GM19467 (cell line): Measurements from ENCODE around the gene CMTR1.
"Not testable (repeated sequence)": the region's sequence is repeated elsewhere in the genome, so short reads cannot be mapped to it uniquely, and the experiment has no call there.

Experiments
- ATAC-seq: cut with Tn5 transposase; IDR thresholded peaks from one replicate; pipeline ENCODE4 v1.9.1; 2021; ENCODE audit warnings: mild to moderate bottlenecking, moderate library complexity; ENCODE audit not compliant: unreplicated experiment

The CMTR1 gene

GRCh38 chr6:37432916-37433656 lies at the start of gene CMTR1:
TSS of gene CMTR1 (plus strand) at chr6:37433221. CDS start at chr6:37435630, 2,409 bp downstream.
- peak; percentile 68 for ATAC-seq

GRCh38 chr6:37388578-37388977 lies 44.4 kb upstream of the CMTR1 start:
- no peak for ATAC-seq

GRCh38 chr6:37389857-37390256 lies 43.2 kb upstream of the CMTR1 start:
- no peak for ATAC-seq

- no peak for ATAC-seq
Observed at GRCh38 chr6:37391120-37391519, 41.9 kb upstream of the CMTR1 start.

- ATAC-seq = no peak
Observed at GRCh38 chr6:37392821-37393220, 40.2 kb upstream of the CMTR1 start.

GRCh38 chr6:37393381-37393929 lies 39.6 kb upstream of the CMTR1 start:
- no peak for ATAC-seq

GRCh38 chr6:37396571-37397180 lies 36.3 kb upstream of the CMTR1 start:
- ATAC-seq = no peak

- no peak for ATAC-seq
Observed at GRCh38 chr6:37399131-37399530, 33.9 kb upstream of the CMTR1 start.

GRCh38 chr6:37399795-37400490 lies 33.1 kb upstream of the CMTR1 start:
- no peak for ATAC-seq

GRCh38 chr6:37401658-37402057 lies 31.4 kb upstream of the CMTR1 start:
- not testable (repeated sequence) for ATAC-seq

GRCh38 chr6:37406726-37407341 lies 26.2 kb upstream of the CMTR1 start:
- ATAC-seq = no peak

GRCh38 chr6:37407948-37408347 lies 25.1 kb upstream of the CMTR1 start:
- no peak for ATAC-seq

GRCh38 chr6:37409501-37409900 lies 23.5 kb upstream of the CMTR1 start:
- ATAC-seq = no peak

GRCh38 chr6:37417393-37417792 lies 15.6 kb upstream of the CMTR1 start:
- no peak for ATAC-seq

- ATAC-seq = no peak
Observed at GRCh38 chr6:37418722-37419121, 14.3 kb upstream of the CMTR1 start.

- ATAC-seq = no peak
Observed at GRCh38 chr6:37426058-37426944, 6.7 kb upstream of the CMTR1 start.

- ATAC-seq = no peak
Observed at GRCh38 chr6:37426945-37427510, 6.0 kb upstream of the CMTR1 start.

- no peak for ATAC-seq
Observed at GRCh38 chr6:37429352-37429750, 3.7 kb upstream of the CMTR1 start.

GRCh38 chr6:37432590-37432915 lies 468 bp upstream of the CMTR1 start:
- ATAC-seq = no peak

- peak; percentile 28 for ATAC-seq
Observed at GRCh38 chr6:37433657-37434271, 743 bp downstream of the CMTR1 start.
